Erythroblast (primary cell): Measurements from ENCODE around the gene FITM1.

Source experiments
- DNase-seq, 2 experiments: peaks; one replicate each; lab custom pipeline; 2025; lab: John Stamatoyannopoulos, UW
- GATA1 ChIP-seq: IDR thresholded peaks from 2 replicates; pipeline ENCODE4 v1.6.1; 2011; ENCODE audit warnings: low read depth, mild to moderate bottlenecking, control low read depth, low read length, moderate library complexity
- POLR2A ChIP-seq: IDR thresholded peaks from 2 replicates; pipeline ENCODE4 v1.6.1; 2011; ENCODE audit warnings: mild to moderate bottlenecking, low read length

Gene FITM1

GRCh38 chr14:24178399-24179178 is 48.1 kb downstream of the FITM1 start:
- TF ChIP-seq POLR2A: no peak
- TF ChIP-seq GATA1: no peak
- DNase-seq: no peak

GRCh38 chr14:24179294-24179960 is 49.0 kb downstream of the FITM1 start:
- TF ChIP-seq GATA1 (no peak), POLR2A (no peak)
- no peak for DNase-seq

GRCh38 chr14:24179961-24180796 is 49.7 kb downstream of the FITM1 start:
- DNase-seq: no peak
- TF ChIP-seq POLR2A: no peak
- TF ChIP-seq GATA1: no peak

GRCh38 chr14:24181371-24182077 is 51.1 kb downstream of the FITM1 start:
- TF ChIP-seq POLR2A (no peak), GATA1 (no peak)

More at GRCh38 chr14:24181371-24182077, 51.1 kb downstream of the FITM1 start:
- no peak for DNase-seq
